Gastroesophageal sphincter (tissue), 4 donors: Measurements from ENCODE around the gene AFF3. TPM values are rescaled to one million over a fixed set of nuclear protein-coding genes. Genes with fewer than 3 reads are reported as not detected.

Source experiments
- ATAC-seq: fragments of 150-250 bp; one replicate; pipeline ENCODE4 v1.9.1; 2016; ENCODE audit warnings: mild to moderate bottlenecking, moderate library complexity
- H3K27ac ChIP-seq, 4 donors: fragments of 200-600 bp; sonication (generic) in 3 of 4; 1 replicate in 3 of 4; 2 replicates in 1 of 4; pipeline ENCODE4 v1.5.1; 2016 to 2019
- H3K27me3 ChIP-seq: fragments of 200-600 bp; sonication (generic); one replicate; pipeline ENCODE4 v1.5.1; 2019
- H3K36me3 ChIP-seq, 2 donors: fragments of 200-600 bp; sonication (generic); one replicate each; pipeline ENCODE4 v1.5.1; 2019; ENCODE audit warnings: control low read depth in 1 of 2
- H3K4me1 ChIP-seq, 3 donors: fragments of 200-600 bp; sonication (generic); 1 replicate in 2 of 3; 2 replicates in 1 of 3; pipeline ENCODE4 v1.5.1; 2016 to 2019; ENCODE audit warnings: control low read depth in 2 of 3
- H3K4me3 ChIP-seq, 2 donors: fragments of 200-600 bp; sonication (generic); one replicate each; pipeline ENCODE4 v1.5.1; 2019; ENCODE audit warnings: mild to moderate bottlenecking in 1 of 2, moderate library complexity in 1 of 2
- H3K9me3 ChIP-seq, 3 donors: fragments of 200-600 bp; sonication (generic); one replicate each; pipeline ENCODE4 v1.5.1; 2017 to 2019; ENCODE audit warnings: control low read depth in 2 of 3
- CTCF ChIP-seq, 4 experiments: fragments of 200-600 bp in 2 of 4; fragments of 450-650 bp in 2 of 4; sonication (generic) in 1 of 4; IDR thresholded peaks; one replicate each; pipeline ENCODE4 v1.5.1; 2017 to 2019; ENCODE audit warnings: antibody characterized with exemption in 4 of 4, mild to moderate bottlenecking in 2 of 4, moderate library complexity in 2 of 4
- EP300 ChIP-seq: sonication (generic); formaldehyde crosslinking; IDR thresholded peaks from one replicate; pipeline ENCODE4 v1.6.1; 2017; ENCODE audit warnings: antibody characterized with exemption, mild to moderate bottlenecking
- POLR2A ChIP-seq, 2 donors: fragments of 450-650 bp; IDR thresholded peaks; one replicate each; pipeline ENCODE4 v1.6.1; 2017; ENCODE audit warnings: antibody characterized with exemption in 2 of 2, mild to moderate bottlenecking in 2 of 2, moderate library complexity in 1 of 2
- POLR2AphosphoS5 ChIP-seq: sonication (generic); formaldehyde crosslinking; IDR thresholded peaks from one replicate; pipeline ENCODE4 v1.6.1; 2017; ENCODE audit warnings: antibody characterized with exemption
- WGBS, 2 donors: methylation state at CpG; one replicate each; pipeline ENCODE4 v1.1.5; 2018; ENCODE audit warnings: low coverage in 1 of 2; 5-methylcytosine and 5-hydroxymethylcytosine counted together
- total RNA-seq, 4 donors: library from RNA; depleted of rRNA; stranded (reverse); fragments of >200 nt; gene quantifications; one replicate each; pipeline ENCODE4 v1.1.0, GENCODE V29; 2016

The AFF3 gene
- total RNA-seq, 4 donors from 2014 or later = 15.4 to 74.8 (median 37.7) TPM

DNA sequence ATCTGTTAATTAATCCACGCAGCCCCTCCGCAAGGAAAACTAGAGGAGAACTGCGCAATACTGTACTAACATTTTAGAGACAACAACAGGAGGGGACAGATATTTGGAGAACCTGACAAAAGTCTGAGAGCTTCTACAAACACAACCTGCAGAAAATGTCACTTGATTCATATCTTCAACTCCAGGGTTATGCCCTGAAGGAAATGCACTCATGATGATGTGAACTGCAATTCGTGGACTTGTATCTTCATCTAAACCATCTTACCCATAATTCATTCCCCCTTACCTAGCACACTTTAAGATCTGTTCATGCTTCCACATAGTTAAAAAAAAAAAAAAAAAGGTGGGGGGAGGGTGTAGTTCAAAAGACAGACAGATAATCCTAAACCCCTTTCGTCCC lies 75.5 kb downstream of the AFF3 start:
- H3K4me3 ChIP-seq = no peak overlapping the region
- H3K27ac ChIP-seq = no peak overlapping the region
- no peaks in the 10 kb centered on the region for H3K27me3 ChIP-seq
- no peak for ATAC-seq
- WGBS, 2 donors = 78 to 95% methylated on average over 5 of the region's 5 CpGs
- H3K4me1 ChIP-seq = peaks cover 0 to 37% (median 0%) of the 10 kb centered on the region in 3 donors
- TF ChIP-seq POLR2AphosphoS5 = no peak
- no peak for TF ChIP-seq EP300
- no peak for TF ChIP-seq POLR2A (IDR thresholded peaks at IDR 0.05)
- TF ChIP-seq CTCF (IDR thresholded peaks at IDR 0.05) = no peak
- H3K9me3 ChIP-seq = no peaks in the 10 kb centered on the region
- H3K36me3 ChIP-seq = peaks cover 0 to 3% of the 10 kb centered on the region in 2 donors

GRCh38 chr2:100066246-100066645 lies 76.1 kb downstream of the AFF3 start:
- H3K4me1 ChIP-seq = peaks cover 0 to 37% (median 0%) of the 10 kb centered on the region in 3 donors
- ATAC-seq = no peak
- WGBS, 2 donors = 37 to 66% methylated on average over 3 of the region's 3 CpGs
- H3K27me3 ChIP-seq = no peaks in the 10 kb centered on the region
- no peaks in the 10 kb centered on the region for H3K9me3 ChIP-seq
- H3K36me3 ChIP-seq = peaks cover 0 to 6% of the 10 kb centered on the region in 2 donors
- H3K27ac ChIP-seq = no peak overlapping the region
- no peak overlapping the region for H3K4me3 ChIP-seq
- TF ChIP-seq POLR2AphosphoS5 (no peak), CTCF (IDR thresholded peaks at IDR 0.05) (no peak), POLR2A (IDR thresholded peaks at IDR 0.05) (no peak)

GRCh38 chr2:100064592-100065428 lies 77.6 kb downstream of the AFF3 start:
- Histone ChIP-seq H3K27ac (no peak overlapping the region), H3K9me3 (no peaks in the 10 kb centered on the region), H3K4me3 (no peak overlapping the region), H3K4me1 (peaks cover 0 to 29% (median 0%) of the 10 kb centered on the region in 3 donors), H3K36me3 (peaks cover 0 to 6% of the 10 kb centered on the region in 2 donors), H3K27me3 (no peaks in the 10 kb centered on the region)
- TF ChIP-seq POLR2AphosphoS5 (no peak), CTCF (IDR thresholded peaks at IDR 0.05) (no peak), EP300 (no peak), POLR2A (IDR thresholded peaks at IDR 0.05) (no peak)
- 76 to 86% methylated on average over 9 of the region's 9 CpGs for WGBS, 2 donors
- ATAC-seq = no peak

GRCh38 chr2:100064165-100064564 lies 78.2 kb downstream of the AFF3 start:
- peaks cover 0 to 6% of the 10 kb centered on the region in 2 donors for H3K36me3 ChIP-seq
- no peak for ATAC-seq
- H3K27ac ChIP-seq = no peak overlapping the region
- no peak overlapping the region for H3K4me3 ChIP-seq
- no peaks in the 10 kb centered on the region for H3K9me3 ChIP-seq
- TF ChIP-seq EP300 (no peak), POLR2AphosphoS5 (no peak), CTCF (IDR thresholded peaks at IDR 0.05) (no peak), POLR2A (IDR thresholded peaks at IDR 0.05) (no peak)
- WGBS, 2 donors = 95 to 100% methylated on average over 2 of the region's 2 CpGs
- peaks cover 0 to 24% (median 0%) of the 10 kb centered on the region in 3 donors for H3K4me1 ChIP-seq
- H3K27me3 ChIP-seq = no peaks in the 10 kb centered on the region

DNA sequence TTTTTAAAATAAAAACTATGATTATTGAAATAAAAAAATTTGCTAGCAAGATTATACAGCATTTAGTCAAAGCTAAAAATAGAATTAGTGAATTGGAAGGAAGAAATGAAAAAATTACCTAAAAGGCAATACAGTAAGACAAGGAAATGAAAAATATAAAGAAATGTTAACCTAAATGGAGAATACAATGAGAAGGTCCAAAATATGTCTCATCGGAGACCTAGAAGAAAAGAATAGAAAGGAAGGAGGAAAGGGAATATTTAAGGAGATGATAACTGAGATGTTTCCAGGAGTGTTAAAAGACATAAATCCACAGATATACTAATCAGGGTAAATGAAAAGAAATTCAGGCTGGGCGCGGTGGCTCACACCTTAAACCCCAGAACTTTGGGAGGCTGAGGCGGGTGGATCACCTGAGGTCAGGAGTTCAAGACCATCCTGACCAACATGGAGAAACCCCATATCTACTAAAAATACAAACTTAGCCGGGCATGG lies 78.9 kb downstream of the AFF3 start:
- no peak for TF ChIP-seq CTCF (IDR thresholded peaks at IDR 0.05)
- no peak for TF ChIP-seq EP300
- no peak for TF ChIP-seq POLR2AphosphoS5
- TF ChIP-seq POLR2A (IDR thresholded peaks at IDR 0.05) = no peak
- ATAC-seq = no peak
- Histone ChIP-seq H3K4me1 (peaks cover 0 to 22% (median 0%) of the 10 kb centered on the region in 3 donors), H3K9me3 (no peaks in the 10 kb centered on the region), H3K27me3 (no peaks in the 10 kb centered on the region), H3K27ac (no peak overlapping the region), H3K36me3 (peaks cover 0 to 6% of the 10 kb centered on the region in 2 donors), H3K4me3 (no peak overlapping the region)
- WGBS, 2 donors = 94% methylated on average over 4 of the region's 5 CpGs; no CpG with 5 or more reads in 1 of the 2 donors
